ENCODE results near the gene PARVG. TPM values are rescaled to one million over a fixed set of nuclear protein-coding genes. Genes with fewer than 3 reads are reported as not detected.

The PARVG gene
- total and polyA plus RNA-seq, 10 of the 15 experiments (the other 5 are each of a cell fraction or from before 2014, with no cell fraction given): 6.3 to 123 (median 71.9) TPM

DNA sequence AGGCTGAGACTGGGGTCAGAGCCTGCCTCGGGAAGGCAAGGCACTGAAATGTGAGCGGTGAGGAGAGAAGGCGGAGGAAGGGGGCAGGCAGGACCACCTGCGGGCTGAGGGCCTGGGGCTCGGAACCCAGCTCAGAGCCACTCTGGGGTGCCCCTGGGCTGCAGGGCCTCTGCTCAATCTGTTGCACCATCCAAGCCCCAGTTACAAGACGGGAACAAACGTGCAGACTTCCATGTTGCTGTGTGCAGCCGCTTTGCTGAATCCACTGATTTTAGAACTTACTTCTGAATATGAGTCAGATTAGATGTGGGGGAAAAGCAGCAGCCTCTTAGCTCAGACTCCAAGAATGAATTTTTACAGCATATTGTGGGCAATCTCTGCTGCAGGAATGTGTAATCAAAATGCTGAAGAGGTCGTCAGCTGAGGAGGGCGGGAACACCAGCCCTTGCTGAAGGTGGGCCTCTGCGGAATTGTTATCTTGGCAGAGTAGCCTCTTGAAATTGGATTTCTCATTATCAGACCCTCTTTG lies 21.6 kb downstream of the PARVG start (continued):
- TF ChIP-seq, protein P1, sequence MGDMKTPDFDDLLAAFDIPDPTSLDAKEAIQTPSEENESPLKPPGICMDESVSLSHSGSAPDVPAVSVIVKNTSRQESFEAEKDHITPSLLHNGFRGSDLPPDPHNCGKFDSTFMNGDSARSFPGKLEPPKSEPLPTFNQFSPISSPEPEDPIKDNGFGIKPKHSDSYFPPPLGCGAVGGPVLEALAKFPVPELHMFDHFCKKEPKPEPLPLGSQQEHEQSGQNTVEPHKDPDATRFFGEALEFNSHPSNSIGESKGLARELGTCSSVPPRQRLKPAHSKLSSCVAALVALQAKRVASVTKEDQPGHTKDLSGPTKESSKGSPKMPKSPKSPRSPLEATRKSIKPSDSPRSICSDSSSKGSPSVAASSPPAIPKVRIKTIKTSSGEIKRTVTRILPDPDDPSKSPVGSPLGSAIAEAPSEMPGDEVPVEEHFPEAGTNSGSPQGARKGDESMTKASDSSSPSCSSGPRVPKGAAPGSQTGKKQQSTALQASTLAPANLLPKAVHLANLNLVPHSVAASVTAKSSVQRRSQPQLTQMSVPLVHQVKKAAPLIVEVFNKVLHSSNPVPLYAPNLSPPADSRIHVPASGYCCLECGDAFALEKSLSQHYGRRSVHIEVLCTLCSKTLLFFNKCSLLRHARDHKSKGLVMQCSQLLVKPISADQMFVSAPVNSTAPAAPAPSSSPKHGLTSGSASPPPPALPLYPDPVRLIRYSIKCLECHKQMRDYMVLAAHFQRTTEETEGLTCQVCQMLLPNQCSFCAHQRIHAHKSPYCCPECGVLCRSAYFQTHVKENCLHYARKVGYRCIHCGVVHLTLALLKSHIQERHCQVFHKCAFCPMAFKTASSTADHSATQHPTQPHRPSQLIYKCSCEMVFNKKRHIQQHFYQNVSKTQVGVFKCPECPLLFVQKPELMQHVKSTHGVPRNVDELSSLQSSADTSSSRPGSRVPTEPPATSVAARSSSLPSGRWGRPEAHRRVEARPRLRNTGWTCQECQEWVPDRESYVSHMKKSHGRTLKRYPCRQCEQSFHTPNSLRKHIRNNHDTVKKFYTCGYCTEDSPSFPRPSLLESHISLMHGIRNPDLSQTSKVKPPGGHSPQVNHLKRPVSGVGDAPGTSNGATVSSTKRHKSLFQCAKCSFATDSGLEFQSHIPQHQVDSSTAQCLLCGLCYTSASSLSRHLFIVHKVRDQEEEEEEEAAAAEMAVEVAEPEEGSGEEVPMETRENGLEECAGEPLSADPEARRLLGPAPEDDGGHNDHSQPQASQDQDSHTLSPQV (IDR thresholded peaks at IDR 0.05): no peak
- TF ChIP-seq HCFC1 (IDR thresholded peaks at IDR 0.05; ENCODE audit: low read length) (no peak), SP1 (IDR thresholded peaks at IDR 0.05; ENCODE audit: low read depth, low read length) (no peak), ZNF687 (IDR thresholded peaks at IDR 0.05) (no peak)

Measured in GM12878 (cell line).